ENCODE results near the gene PLAGL1.

GRCh38 chr6:144008846-144009245, 787 bp upstream of the PLAGL1 start:
- TF ChIP-seq CTCF (IDR thresholded peaks at IDR 0.05) (no peak), POLR2A (IDR thresholded peaks at IDR 0.05) (no peak)

Data from lower leg skin (tissue), 3 donors.